HUDEP-2 (cell line): ENCODE results near the gene ITIH4.
A peak's percentile ranks its signal among the peaks of the same experiment; 100 is the strongest.

ENCODE experiments used
- DNase-seq, 76 experiments: peaks; one replicate each; lab custom pipeline; 2025; ENCODE audit not compliant: unreplicated experiment in 76 of 76; lab: John Stamatoyannopoulos, UW

ITIH4 gene

GRCh38 chr3:52830535-52831258 lies at the start of gene ITIH4:
ITIH4 (minus strand) TSS chr3:52830672; CDS start chr3:52830642, 30 bp downstream.
- no peak for DNase-seq

GRCh38 chr3:52880047-52880446 lies 49.6 kb upstream of the ITIH4 start:
- peak in 1 of 76 experiments; percentile 4 for DNase-seq

GRCh38 chr3:52879581-52879980 lies 49.1 kb upstream of the ITIH4 start:
- DNase-seq: no peak

- DNase-seq: no peak
Measured at GRCh38 chr3:52879090-52879489, 48.6 kb upstream of the ITIH4 start.

- DNase-seq: no peak
Measured at GRCh38 chr3:52877085-52877484, 46.6 kb upstream of the ITIH4 start.

GRCh38 chr3:52874864-52875587 lies 44.6 kb upstream of the ITIH4 start:
- DNase-seq: no peak

GRCh38 chr3:52874160-52874701 lies 43.8 kb upstream of the ITIH4 start:
- no peak for DNase-seq

GRCh38 chr3:52873433-52874159 lies 43.1 kb upstream of the ITIH4 start:
- no peak for DNase-seq

GRCh38 chr3:52872245-52872644 lies 41.8 kb upstream of the ITIH4 start:
- no peak for DNase-seq

GRCh38 chr3:52871761-52872160 lies 41.3 kb upstream of the ITIH4 start:
- DNase-seq: no peak

GRCh38 chr3:52870471-52870870 lies 40.0 kb upstream of the ITIH4 start:
- DNase-seq: no peak

GRCh38 chr3:52866427-52866826 lies 36.0 kb upstream of the ITIH4 start:
- DNase-seq: no peak

GRCh38 chr3:52865994-52866393 lies 35.5 kb upstream of the ITIH4 start:
- no peak for DNase-seq

- DNase-seq: no peak
Measured at GRCh38 chr3:52860424-52860768, 29.9 kb upstream of the ITIH4 start.

GRCh38 chr3:52859686-52860423 lies 29.4 kb upstream of the ITIH4 start:
- DNase-seq: no peak

GRCh38 chr3:52857864-52858263 lies 27.4 kb upstream of the ITIH4 start:
- no peak for DNase-seq

GRCh38 chr3:52857133-52857532 lies 26.7 kb upstream of the ITIH4 start:
- no peak for DNase-seq

GRCh38 chr3:52856666-52857065 lies 26.2 kb upstream of the ITIH4 start:
- DNase-seq: no peak

GRCh38 chr3:52854013-52854412 lies 23.5 kb upstream of the ITIH4 start:
- no peak for DNase-seq

GRCh38 chr3:52852419-52852818 lies 21.9 kb upstream of the ITIH4 start:
- DNase-seq: no peak

- peak in 41 of 76 experiments; percentile 3 to 63 (median 25) for DNase-seq
Measured at GRCh38 chr3:52851348-52851747, 20.9 kb upstream of the ITIH4 start.
